CD14-positive monocyte (primary cell): ENCODE data around the gene PDGFB. TPM values are rescaled to one million over a fixed set of nuclear protein-coding genes. Genes with fewer than 3 reads are reported as not detected.
A peak's percentile ranks its signal among the peaks of the same experiment; 100 is the strongest.

ENCODE experiments used
- DNase-seq, 3 donors: peaks; one replicate each; pipeline ENCODE4 v3.0.0-alpha.2; 2011 to 2022
- H2AFZ ChIP-seq: 2 replicates; pipeline ENCODE4 v1.6.0; 2012; ENCODE audit warnings: mild to moderate bottlenecking, low read depth, low read length, inconsistent platforms; ENCODE audit not compliant: insufficient read depth, poor library complexity, severe bottlenecking
- H3K27ac ChIP-seq, 2 donors: 1 replicate in 1 of 2; 2 replicates in 1 of 2; pipeline ENCODE4 v1.5.1; 2012 to 2013; ENCODE audit warnings: low read length in 2 of 2, control low read depth in 1 of 2, inconsistent platforms in 1 of 2, low read depth in 1 of 2, mild to moderate bottlenecking in 1 of 2
- H3K27me3 ChIP-seq, 2 donors: one replicate each; pipeline versions ENCODE4 v1.6.0 to v1.6.1; 2011 to 2013; ENCODE audit warnings: low read length in 2 of 2; ENCODE audit not compliant: control insufficient read depth in 2 of 2, insufficient read depth in 2 of 2
- H3K36me3 ChIP-seq, 2 donors: replicated peaks in 1 of 2; 1 replicate in 1 of 2; 2 replicates in 1 of 2; pipeline versions ENCODE4 v1.5.1 to v1.6.1; 2012 to 2013; ENCODE audit warnings: low read length in 2 of 2, control low read depth in 1 of 2, inconsistent platforms in 1 of 2, mild to moderate bottlenecking in 1 of 2; ENCODE audit not compliant: insufficient read depth in 2 of 2, control insufficient read depth in 1 of 2
- H3K4me1 ChIP-seq, 2 donors: 1 replicate in 1 of 2; 2 replicates in 1 of 2; pipeline versions ENCODE4 v1.5.1 to v1.6.1; 2012 to 2013; ENCODE audit warnings: low read length in 2 of 2, control low read depth in 1 of 2, inconsistent platforms in 1 of 2, mild to moderate bottlenecking in 1 of 2, moderate library complexity in 1 of 2; ENCODE audit not compliant: insufficient read depth in 2 of 2, control insufficient read depth in 1 of 2
- H3K4me2 ChIP-seq: replicated peaks from 2 replicates; pipeline ENCODE3; 2012; ENCODE audit warnings: low read length, moderate library complexity, mild to moderate bottlenecking; ENCODE audit not compliant: poor library complexity, severe bottlenecking; ENCODE audit errors: extremely low read depth
- H3K4me3 ChIP-seq, 3 experiments: fragments of 200-600 bp in 1 of 3; sonication (generic) in 1 of 3; replicated peaks in 1 of 3; 1 replicate in 2 of 3; 2 replicates in 1 of 3; pipeline ENCODE4 v1.5.1; 2011 to 2013; ENCODE audit warnings: low read length in 3 of 3, mild to moderate bottlenecking in 3 of 3, control low read depth in 2 of 3, low read depth in 2 of 3, inconsistent platforms in 1 of 3, moderate library complexity in 1 of 3
- H3K79me2 ChIP-seq: 2 replicates; pipeline ENCODE4 v1.6.0; 2012; ENCODE audit warnings: mild to moderate bottlenecking, control low read depth, inconsistent platforms, low read length, moderate library complexity; ENCODE audit not compliant: insufficient read depth
- H3K9ac ChIP-seq: 2 replicates; pipeline ENCODE4 v1.6.0; 2017; ENCODE audit warnings: low read length, mild to moderate bottlenecking; ENCODE audit not compliant: insufficient read depth, poor library complexity, severe bottlenecking
- H3K9me3 ChIP-seq, 2 donors: replicated peaks in 1 of 2; 1 replicate in 1 of 2; 2 replicates in 1 of 2; pipeline versions ENCODE4 v1.5.1 to v1.6.1; 2012 to 2013; ENCODE audit warnings: low read length in 2 of 2, control low read depth in 1 of 2; ENCODE audit not compliant: control insufficient read depth in 1 of 2, insufficient read depth in 1 of 2
- H4K20me1 ChIP-seq: 2 replicates; pipeline ENCODE4 v1.6.0; 2012; ENCODE audit warnings: mild to moderate bottlenecking, low read length, control low read depth, moderate library complexity; ENCODE audit not compliant: insufficient read depth
- H3K27ac Mint-ChIP-seq, 7 donors: one replicate each; pipeline ENCODE4 v1.8.0; 2020; ENCODE audit warnings: mild to moderate bottlenecking in 7 of 7, mixed read lengths in 7 of 7, moderate library complexity in 6 of 7, inconsistent platforms in 2 of 7
- H3K27me3 Mint-ChIP-seq, 3 donors: one replicate each; pipeline ENCODE4 v1.8.0; 2021 to 2022; ENCODE audit warnings: low read depth in 3 of 3, mild to moderate bottlenecking in 3 of 3, mixed read lengths in 3 of 3, moderate library complexity in 3 of 3, inconsistent platforms in 1 of 3
- H3K36me3 Mint-ChIP-seq, 2 donors: one replicate each; pipeline ENCODE4 v1.8.0; 2020; ENCODE audit warnings: mixed read lengths in 2 of 2, inconsistent platforms in 1 of 2, mild to moderate bottlenecking in 1 of 2
- H3K4me1 Mint-ChIP-seq: one replicate; pipeline ENCODE4 v1.8.0; 2020; ENCODE audit warnings: mild to moderate bottlenecking, mixed read lengths
- H3K4me3 Mint-ChIP-seq, 2 donors: one replicate each; pipeline ENCODE4 v1.8.0; 2020; ENCODE audit warnings: mild to moderate bottlenecking in 2 of 2, mixed read lengths in 2 of 2, moderate library complexity in 1 of 2
- H3K9me3 Mint-ChIP-seq, 7 donors: one replicate each; pipeline ENCODE4 v1.8.0; 2020 to 2022; ENCODE audit warnings: mixed read lengths in 7 of 7, mild to moderate bottlenecking in 6 of 7, moderate library complexity in 6 of 7, inconsistent platforms in 2 of 7
- WGBS: methylation state at CpG from one replicate; pipeline ENCODE4 v1.1.5; 2013; ENCODE audit warnings: missing lambda C conversion rate; ENCODE audit not compliant: insufficient coverage; 5-methylcytosine and 5-hydroxymethylcytosine counted together
- intact Hi-C, 2 donors: fragments of 100-400 bp; cut with micrococcal nuclease; formaldehyde crosslinking; loops; one replicate each; pipeline versions ENCODE4 v1.15.0 to v1.15.1; 2023
- polyA plus RNA-seq, 3 donors: library from polyadenylated mRNA; depleted of rRNA in 1 of 3; unstranded in 2 of 3; stranded (reverse) in 1 of 3; fragments of 300-500 nt in 2 of 3; fragments of >200 nt in 1 of 3; fragmentation: Illumina TruSeq in 2 of 3; gene quantifications; 1 replicate in 2 of 3; 2 replicates in 1 of 3; pipeline ENCODE4 v1.2.3, GENCODE V29; 2012 to 2021
- TF ChIP-seq, protein P1 (sequence below): fragments of 200-600 bp; IDR thresholded peaks from one replicate; pipeline ENCODE4 v1.8.0; 2022; ENCODE audit warnings: antibody characterized with exemption, mild to moderate bottlenecking

PDGFB gene
- polyA plus RNA-seq, 3 donors, result 0.15 TPM; not detected in 2

GRCh38 chr22:39251762-39252460 is 7.1 kb upstream of the PDGFB start:
- WGBS, result 58% methylated on average over 8 of the region's 22 CpGs
- peak overlapping the region in 1 of 2 donors; percentile 57 for H3K4me3 Mint-ChIP-seq
- H3K27ac ChIP-seq, result no peak overlapping the region
- intact Hi-C loops, result no loop called here
- peaks cover 15% of the 10 kb centered on the region for H3K4me1 Mint-ChIP-seq
- no peak overlapping the region for H3K27ac Mint-ChIP-seq
- no peak overlapping the region for H3K4me3 ChIP-seq
- H3K27me3 ChIP-seq, result peaks cover 2 to 94% of the 10 kb centered on the region in 2 donors
- no peaks in the 10 kb centered on the region for H3K9me3 ChIP-seq
- no peak for DNase-seq
- H3K27me3 Mint-ChIP-seq, result peaks cover 63 to 97% (median 85%) of the 10 kb centered on the region in 3 donors
- H4K20me1 ChIP-seq, result no peaks in the 10 kb centered on the region
- H3K36me3 ChIP-seq, result no peaks in the 10 kb centered on the region
- TF ChIP-seq, protein P1, sequence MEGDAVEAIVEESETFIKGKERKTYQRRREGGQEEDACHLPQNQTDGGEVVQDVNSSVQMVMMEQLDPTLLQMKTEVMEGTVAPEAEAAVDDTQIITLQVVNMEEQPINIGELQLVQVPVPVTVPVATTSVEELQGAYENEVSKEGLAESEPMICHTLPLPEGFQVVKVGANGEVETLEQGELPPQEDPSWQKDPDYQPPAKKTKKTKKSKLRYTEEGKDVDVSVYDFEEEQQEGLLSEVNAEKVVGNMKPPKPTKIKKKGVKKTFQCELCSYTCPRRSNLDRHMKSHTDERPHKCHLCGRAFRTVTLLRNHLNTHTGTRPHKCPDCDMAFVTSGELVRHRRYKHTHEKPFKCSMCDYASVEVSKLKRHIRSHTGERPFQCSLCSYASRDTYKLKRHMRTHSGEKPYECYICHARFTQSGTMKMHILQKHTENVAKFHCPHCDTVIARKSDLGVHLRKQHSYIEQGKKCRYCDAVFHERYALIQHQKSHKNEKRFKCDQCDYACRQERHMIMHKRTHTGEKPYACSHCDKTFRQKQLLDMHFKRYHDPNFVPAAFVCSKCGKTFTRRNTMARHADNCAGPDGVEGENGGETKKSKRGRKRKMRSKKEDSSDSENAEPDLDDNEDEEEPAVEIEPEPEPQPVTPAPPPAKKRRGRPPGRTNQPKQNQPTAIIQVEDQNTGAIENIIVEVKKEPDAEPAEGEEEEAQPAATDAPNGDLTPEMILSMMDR, result no peak
- no peaks in the 10 kb centered on the region for H3K79me2 ChIP-seq
- H3K9me3 Mint-ChIP-seq, result peaks cover 0 to 4% (median 0%) of the 10 kb centered on the region in 7 donors
- H2AFZ ChIP-seq, result no peak overlapping the region
- H3K36me3 Mint-ChIP-seq, result no peaks in the 10 kb centered on the region
- H3K4me2 ChIP-seq, result no peak overlapping the region
- H3K9ac ChIP-seq, result no peak overlapping the region
- H3K4me1 ChIP-seq, result no peaks in the 10 kb centered on the region

GRCh38 chr22:39250838-39251237 is 6.1 kb upstream of the PDGFB start:
- no peak overlapping the region for H3K9ac ChIP-seq
- intact Hi-C loops, result no loop called here

More at GRCh38 chr22:39250838-39251237, 6.1 kb upstream of the PDGFB start:
- no peak for DNase-seq
- Histone ChIP-seq H3K9me3 (peaks cover 0 to 2% of the 10 kb centered on the region in 2 donors), H2AFZ (no peak overlapping the region), H3K79me2 (no peaks in the 10 kb centered on the region), H4K20me1 (no peaks in the 10 kb centered on the region), H3K4me2 (no peak overlapping the region), H3K36me3 (no peaks in the 10 kb centered on the region), H3K27ac (no peak overlapping the region), H3K27me3 (peaks cover 10 to 97% of the 10 kb centered on the region in 2 donors), H3K4me1 (no peaks in the 10 kb centered on the region), H3K4me3 (no peak overlapping the region)
- peaks cover 65 to 99% (median 88%) of the 10 kb centered on the region in 3 donors for H3K27me3 Mint-ChIP-seq
- peaks cover 0 to under 1% of the 10 kb centered on the region in 2 donors for H3K36me3 Mint-ChIP-seq
- peaks cover 15% of the 10 kb centered on the region for H3K4me1 Mint-ChIP-seq
- H3K9me3 Mint-ChIP-seq, result peaks cover 0 to 4% (median 0%) of the 10 kb centered on the region in 7 donors
- 82% methylated on average over 3 of the region's 5 CpGs for WGBS
- TF ChIP-seq, protein P1, result no peak
- peak overlapping the region in 1 of 2 donors; percentile 26 for H3K4me3 Mint-ChIP-seq
- H3K27ac Mint-ChIP-seq, result no peak overlapping the region
